ENCODE measurements around the gene C17orf67. TPM values are rescaled to one million over a fixed set of nuclear protein-coding genes. Genes with fewer than 3 reads are reported as not detected.

Gene C17orf67
- total and polyA plus RNA-seq, 2 experiments from 2014 or later = 1.0 to 3.7 TPM

- no peak for ATAC-seq
These were observed 68.3 kb downstream of the C17orf67 start for GRCh38 chr17:56765449-56765848.

More at GRCh38 chr17:56765449-56765848, 68.3 kb downstream of the C17orf67 start:
- no peak overlapping the region for H3K27ac Mint-ChIP-seq
- H3K36me3 Mint-ChIP-seq (ENCODE audit: low read depth) = no peaks in the 10 kb centered on the region
- Histone ChIP-seq H3K27me3 (ENCODE audit: insufficient read depth) (no peaks in the 10 kb centered on the region), H3K4me1 (ENCODE audit: insufficient read depth) (no peaks in the 10 kb centered on the region), H4K20me1 (replicated peaks; ENCODE audit: insufficient read depth) (no peaks in the 10 kb centered on the region), H3K4me3 (no peak overlapping the region), H3K79me2 (replicated peaks; ENCODE audit: insufficient read depth) (no peaks in the 10 kb centered on the region), H3K36me3 (ENCODE audit: insufficient read depth) (no peaks in the 10 kb centered on the region), H3K9me2 (ENCODE audit: insufficient read depth) (no peaks in the 10 kb centered on the region), H3K27ac (ENCODE audit: low read depth) (no peak overlapping the region), H2AFZ (no peak overlapping the region; the same call in 1 of the 2 replicates), H3F3A (replicated peaks; ENCODE audit: low read depth) (no peaks in the 10 kb centered on the region), H3K4me2 (no peak overlapping the region)
- H3K9me3 Mint-ChIP-seq = no peaks in the 10 kb centered on the region; the same call in 2 of the 3 replicates
- H3K4me3 Mint-ChIP-seq = no peak overlapping the region
- no peaks in the 10 kb centered on the region; the same call in 2 of the 3 replicates for H3K4me1 Mint-ChIP-seq
- no peak for DNase-seq (ENCODE audit: low spot score)
- TF ChIP-seq, protein P1, sequence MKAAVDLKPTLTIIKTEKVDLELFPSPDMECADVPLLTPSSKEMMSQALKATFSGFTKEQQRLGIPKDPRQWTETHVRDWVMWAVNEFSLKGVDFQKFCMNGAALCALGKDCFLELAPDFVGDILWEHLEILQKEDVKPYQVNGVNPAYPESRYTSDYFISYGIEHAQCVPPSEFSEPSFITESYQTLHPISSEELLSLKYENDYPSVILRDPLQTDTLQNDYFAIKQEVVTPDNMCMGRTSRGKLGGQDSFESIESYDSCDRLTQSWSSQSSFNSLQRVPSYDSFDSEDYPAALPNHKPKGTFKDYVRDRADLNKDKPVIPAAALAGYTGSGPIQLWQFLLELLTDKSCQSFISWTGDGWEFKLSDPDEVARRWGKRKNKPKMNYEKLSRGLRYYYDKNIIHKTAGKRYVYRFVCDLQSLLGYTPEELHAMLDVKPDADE (IDR thresholded peaks at IDR 0.05) = no peak
- no peak for TF ChIP-seq POLR2AphosphoS5 (IDR thresholded peaks at IDR 0.05; ENCODE audit: low read depth)
- TF ChIP-seq JUNB (IDR thresholded peaks at IDR 0.05; ENCODE audit: unreplicated experiment) = no peak
- TF ChIP-seq STAT1 (IDR thresholded peaks at IDR 0.05; ENCODE audit: unreplicated experiment) = no peak
- TF ChIP-seq, protein P2, sequence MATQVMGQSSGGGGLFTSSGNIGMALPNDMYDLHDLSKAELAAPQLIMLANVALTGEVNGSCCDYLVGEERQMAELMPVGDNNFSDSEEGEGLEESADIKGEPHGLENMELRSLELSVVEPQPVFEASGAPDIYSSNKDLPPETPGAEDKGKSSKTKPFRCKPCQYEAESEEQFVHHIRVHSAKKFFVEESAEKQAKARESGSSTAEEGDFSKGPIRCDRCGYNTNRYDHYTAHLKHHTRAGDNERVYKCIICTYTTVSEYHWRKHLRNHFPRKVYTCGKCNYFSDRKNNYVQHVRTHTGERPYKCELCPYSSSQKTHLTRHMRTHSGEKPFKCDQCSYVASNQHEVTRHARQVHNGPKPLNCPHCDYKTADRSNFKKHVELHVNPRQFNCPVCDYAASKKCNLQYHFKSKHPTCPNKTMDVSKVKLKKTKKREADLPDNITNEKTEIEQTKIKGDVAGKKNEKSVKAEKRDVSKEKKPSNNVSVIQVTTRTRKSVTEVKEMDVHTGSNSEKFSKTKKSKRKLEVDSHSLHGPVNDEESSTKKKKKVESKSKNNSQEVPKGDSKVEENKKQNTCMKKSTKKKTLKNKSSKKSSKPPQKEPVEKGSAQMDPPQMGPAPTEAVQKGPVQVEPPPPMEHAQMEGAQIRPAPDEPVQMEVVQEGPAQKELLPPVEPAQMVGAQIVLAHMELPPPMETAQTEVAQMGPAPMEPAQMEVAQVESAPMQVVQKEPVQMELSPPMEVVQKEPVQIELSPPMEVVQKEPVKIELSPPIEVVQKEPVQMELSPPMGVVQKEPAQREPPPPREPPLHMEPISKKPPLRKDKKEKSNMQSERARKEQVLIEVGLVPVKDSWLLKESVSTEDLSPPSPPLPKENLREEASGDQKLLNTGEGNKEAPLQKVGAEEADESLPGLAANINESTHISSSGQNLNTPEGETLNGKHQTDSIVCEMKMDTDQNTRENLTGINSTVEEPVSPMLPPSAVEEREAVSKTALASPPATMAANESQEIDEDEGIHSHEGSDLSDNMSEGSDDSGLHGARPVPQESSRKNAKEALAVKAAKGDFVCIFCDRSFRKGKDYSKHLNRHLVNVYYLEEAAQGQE (IDR thresholded peaks at IDR 0.05; ENCODE audit: unreplicated experiment) = no peak
- no peak for TF ChIP-seq ZNF114 (CRISPR knock-in tag; IDR thresholded peaks at IDR 0.05)
- TF ChIP-seq NANOG (IDR thresholded peaks at IDR 0.05; ENCODE audit: borderline replicate concordance) = no peak
- no peak for TF ChIP-seq CREB1 (CRISPR knock-in tag; IDR thresholded peaks at IDR 0.05; ENCODE audit: low read depth)
- TF ChIP-seq EZH2phosphoT487 (IDR thresholded peaks at IDR 0.05; ENCODE audit: unreplicated experiment) = no peak
- TF ChIP-seq, protein P3, sequence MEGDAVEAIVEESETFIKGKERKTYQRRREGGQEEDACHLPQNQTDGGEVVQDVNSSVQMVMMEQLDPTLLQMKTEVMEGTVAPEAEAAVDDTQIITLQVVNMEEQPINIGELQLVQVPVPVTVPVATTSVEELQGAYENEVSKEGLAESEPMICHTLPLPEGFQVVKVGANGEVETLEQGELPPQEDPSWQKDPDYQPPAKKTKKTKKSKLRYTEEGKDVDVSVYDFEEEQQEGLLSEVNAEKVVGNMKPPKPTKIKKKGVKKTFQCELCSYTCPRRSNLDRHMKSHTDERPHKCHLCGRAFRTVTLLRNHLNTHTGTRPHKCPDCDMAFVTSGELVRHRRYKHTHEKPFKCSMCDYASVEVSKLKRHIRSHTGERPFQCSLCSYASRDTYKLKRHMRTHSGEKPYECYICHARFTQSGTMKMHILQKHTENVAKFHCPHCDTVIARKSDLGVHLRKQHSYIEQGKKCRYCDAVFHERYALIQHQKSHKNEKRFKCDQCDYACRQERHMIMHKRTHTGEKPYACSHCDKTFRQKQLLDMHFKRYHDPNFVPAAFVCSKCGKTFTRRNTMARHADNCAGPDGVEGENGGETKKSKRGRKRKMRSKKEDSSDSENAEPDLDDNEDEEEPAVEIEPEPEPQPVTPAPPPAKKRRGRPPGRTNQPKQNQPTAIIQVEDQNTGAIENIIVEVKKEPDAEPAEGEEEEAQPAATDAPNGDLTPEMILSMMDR (conservative IDR thresholded peaks at IDR 0.05; ENCODE audit: low read depth in 2 of 2) = no peak
- TF ChIP-seq ZNF331 (CRISPR knock-in tag; IDR thresholded peaks at IDR 0.05; ENCODE audit: low read depth) = no peak
- no peak for TF ChIP-seq EZH2 (IDR thresholded peaks at IDR 0.05; ENCODE audit: low read depth, unreplicated experiment)
- TF ChIP-seq, protein P4, sequence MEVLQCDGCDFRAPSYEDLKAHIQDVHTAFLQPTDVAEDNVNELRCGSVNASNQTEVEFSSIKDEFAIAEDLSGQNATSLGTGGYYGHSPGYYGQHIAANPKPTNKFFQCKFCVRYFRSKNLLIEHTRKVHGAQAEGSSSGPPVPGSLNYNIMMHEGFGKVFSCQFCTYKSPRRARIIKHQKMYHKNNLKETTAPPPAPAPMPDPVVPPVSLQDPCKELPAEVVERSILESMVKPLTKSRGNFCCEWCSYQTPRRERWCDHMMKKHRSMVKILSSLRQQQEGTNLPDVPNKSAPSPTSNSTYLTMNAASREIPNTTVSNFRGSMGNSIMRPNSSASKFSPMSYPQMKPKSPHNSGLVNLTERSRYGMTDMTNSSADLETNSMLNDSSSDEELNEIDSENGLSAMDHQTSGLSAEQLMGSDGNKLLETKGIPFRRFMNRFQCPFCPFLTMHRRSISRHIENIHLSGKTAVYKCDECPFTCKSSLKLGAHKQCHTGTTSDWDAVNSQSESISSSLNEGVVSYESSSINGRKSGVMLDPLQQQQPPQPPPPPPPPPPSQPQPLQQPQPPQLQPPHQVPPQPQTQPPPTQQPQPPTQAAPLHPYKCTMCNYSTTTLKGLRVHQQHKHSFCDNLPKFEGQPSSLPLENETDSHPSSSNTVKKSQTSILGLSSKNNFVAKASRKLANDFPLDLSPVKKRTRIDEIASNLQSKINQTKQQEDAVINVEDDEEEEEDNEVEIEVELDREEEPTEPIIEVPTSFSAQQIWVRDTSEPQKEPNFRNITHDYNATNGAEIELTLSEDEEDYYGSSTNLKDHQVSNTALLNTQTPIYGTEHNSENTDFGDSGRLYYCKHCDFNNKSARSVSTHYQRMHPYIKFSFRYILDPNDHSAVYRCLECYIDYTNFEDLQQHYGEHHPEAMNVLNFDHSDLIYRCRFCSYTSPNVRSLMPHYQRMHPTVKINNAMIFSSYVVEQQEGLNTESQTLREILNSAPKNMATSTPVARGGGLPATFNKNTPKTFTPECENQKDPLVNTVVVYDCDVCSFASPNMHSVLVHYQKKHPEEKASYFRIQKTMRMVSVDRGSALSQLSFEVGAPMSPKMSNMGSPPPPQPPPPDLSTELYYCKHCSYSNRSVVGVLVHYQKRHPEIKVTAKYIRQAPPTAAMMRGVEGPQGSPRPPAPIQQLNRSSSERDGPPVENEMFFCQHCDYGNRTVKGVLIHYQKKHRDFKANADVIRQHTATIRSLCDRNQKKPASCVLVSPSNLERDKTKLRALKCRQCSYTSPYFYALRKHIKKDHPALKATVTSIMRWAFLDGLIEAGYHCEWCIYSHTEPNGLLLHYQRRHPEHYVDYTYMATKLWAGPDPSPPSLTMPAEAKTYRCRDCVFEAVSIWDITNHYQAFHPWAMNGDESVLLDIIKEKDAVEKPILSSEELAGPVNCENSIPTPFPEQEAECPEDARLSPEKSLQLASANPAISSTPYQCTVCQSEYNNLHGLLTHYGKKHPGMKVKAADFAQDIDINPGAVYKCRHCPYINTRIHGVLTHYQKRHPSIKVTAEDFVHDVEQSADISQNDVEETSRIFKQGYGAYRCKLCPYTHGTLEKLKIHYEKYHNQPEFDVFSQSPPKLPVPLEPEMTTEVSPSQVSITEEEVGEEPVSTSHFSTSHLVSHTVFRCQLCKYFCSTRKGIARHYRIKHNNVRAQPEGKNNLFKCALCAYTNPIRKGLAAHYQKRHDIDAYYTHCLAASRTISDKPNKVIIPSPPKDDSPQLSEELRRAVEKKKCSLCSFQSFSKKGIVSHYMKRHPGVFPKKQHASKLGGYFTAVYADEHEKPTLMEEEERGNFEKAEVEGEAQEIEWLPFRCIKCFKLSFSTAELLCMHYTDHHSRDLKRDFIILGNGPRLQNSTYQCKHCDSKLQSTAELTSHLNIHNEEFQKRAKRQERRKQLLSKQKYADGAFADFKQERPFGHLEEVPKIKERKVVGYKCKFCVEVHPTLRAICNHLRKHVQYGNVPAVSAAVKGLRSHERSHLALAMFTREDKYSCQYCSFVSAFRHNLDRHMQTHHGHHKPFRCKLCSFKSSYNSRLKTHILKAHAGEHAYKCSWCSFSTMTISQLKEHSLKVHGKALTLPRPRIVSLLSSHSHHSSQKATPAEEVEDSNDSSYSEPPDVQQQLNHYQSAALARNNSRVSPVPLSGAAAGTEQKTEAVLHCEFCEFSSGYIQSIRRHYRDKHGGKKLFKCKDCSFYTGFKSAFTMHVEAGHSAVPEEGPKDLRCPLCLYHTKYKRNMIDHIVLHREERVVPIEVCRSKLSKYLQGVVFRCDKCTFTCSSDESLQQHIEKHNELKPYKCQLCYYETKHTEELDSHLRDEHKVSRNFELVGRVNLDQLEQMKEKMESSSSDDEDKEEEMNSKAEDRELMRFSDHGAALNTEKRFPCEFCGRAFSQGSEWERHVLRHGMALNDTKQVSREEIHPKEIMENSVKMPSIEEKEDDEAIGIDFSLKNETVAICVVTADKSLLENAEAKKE (CRISPR knock-in tag; IDR thresholded peaks at IDR 0.05) = no peak
- H3K27me3 Mint-ChIP-seq (ENCODE audit: insufficient read depth, low read depth, poor library complexity) = no peaks in the 10 kb centered on the region

Measured in GM23338 (cell line).